ENCODE measurements around the gene IGSF23. TPM values are rescaled to one million over a fixed set of nuclear protein-coding genes. Genes with fewer than 3 reads are reported as not detected.
"Not testable (repeated sequence)": the region's sequence is repeated elsewhere in the genome, so short reads cannot be mapped to it uniquely, and the experiment has no call there.

Gene IGSF23
- polyA plus RNA-seq, 4 donors, result 5.8 to 54.3 (median 17.3) TPM

DNA sequence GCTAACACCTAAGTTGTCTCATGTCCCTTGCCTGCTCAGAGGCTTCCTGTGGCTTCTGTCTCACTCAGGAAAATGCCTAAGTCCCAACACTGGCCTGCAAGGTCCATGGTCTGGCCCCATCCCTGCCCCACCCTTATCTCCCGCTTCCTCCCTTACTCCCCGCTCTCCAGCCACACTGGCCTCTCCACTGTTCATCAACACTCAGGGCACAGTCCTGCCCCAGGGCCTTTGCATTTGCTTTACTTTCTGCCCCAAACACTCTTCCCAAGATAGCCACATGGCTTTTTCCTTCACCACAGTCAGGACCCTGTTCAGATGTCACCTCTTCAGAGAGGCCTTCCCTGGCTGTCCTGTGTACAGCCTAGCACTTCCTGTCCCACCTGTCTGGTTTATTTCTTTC lies 32.1 kb upstream of the IGSF23 start:
- DNase-seq, result no peak
- no peak overlapping the region for H3K4me3 ChIP-seq (ENCODE audit: low read depth in 1 of 3, low read length in 3 of 3)
- H3K27me3 ChIP-seq (ENCODE audit: control insufficient read depth in 3 of 3, insufficient read depth in 3 of 3, low read length in 3 of 3), result no peaks in the 10 kb centered on the region
- 93 to 100% (median 96%) methylated on average over 2 of the region's 2 CpGs for WGBS, 3 donors
- no peaks in the 10 kb centered on the region for H3K36me3 ChIP-seq (ENCODE audit: control insufficient read depth in 3 of 3, insufficient read depth in 2 of 3, low read depth in 1 of 3, low read length in 3 of 3)
- H3K9me3 ChIP-seq (ENCODE audit: control insufficient read depth in 2 of 2, insufficient read depth in 1 of 2, low read depth in 1 of 2, low read length in 1 of 2), result peaks cover 0 to 7% of the 10 kb centered on the region in 2 donors
- FAIRE-seq, result no peak
- peak overlapping the region in 1 of 3 donors; percentile 52 for H3K27ac ChIP-seq (ENCODE audit: low read depth in 1 of 3, low read length in 2 of 3)
- H3K4me1 ChIP-seq (ENCODE audit: control insufficient read depth in 3 of 3, insufficient read depth in 2 of 3, low read depth in 1 of 3, low read length in 2 of 3), result peaks cover 0 to 16% (median 7%) of the 10 kb centered on the region in 3 donors

DNA sequence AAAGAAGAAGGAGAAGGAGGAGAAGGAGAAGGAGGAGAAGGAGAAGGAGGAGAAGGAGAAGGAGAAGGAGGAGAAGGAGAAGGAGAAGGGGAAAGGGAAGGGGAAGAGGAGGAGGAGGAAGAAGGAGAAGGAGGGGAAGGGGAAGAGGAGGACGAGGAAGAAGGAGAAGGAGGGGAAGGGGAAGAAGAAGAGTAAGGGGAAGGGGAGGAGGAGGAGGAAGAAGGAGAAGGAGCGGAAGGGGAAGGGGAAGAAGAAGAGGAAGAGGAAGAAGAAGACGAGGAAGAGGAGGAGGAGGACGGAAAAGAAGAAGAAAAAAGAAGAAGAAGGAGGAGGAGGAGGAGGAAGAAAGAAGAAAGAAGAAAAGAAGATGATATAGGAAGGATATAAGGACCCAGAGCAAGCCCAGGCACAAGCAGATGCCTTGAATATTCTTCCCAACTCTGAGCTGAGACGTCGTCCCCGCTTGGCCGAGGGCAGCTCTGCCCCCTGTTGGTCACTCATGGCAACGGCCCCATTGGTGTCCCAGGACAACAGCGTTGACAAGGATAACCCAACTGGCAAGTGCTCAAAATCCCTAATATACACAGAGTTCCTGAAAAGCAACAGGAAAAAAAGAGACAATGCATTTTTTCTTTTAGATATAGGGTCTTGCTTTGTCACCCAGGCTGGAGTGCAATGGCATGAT lies 30.6 kb upstream of the IGSF23 start:
- Histone ChIP-seq H3K4me3 (ENCODE audit: low read depth in 1 of 3, low read length in 3 of 3) (no peak overlapping the region), H3K4me1 (ENCODE audit: control insufficient read depth in 3 of 3, insufficient read depth in 2 of 3, low read depth in 1 of 3, low read length in 2 of 3) (peaks cover 0 to 16% (median 9%) of the 10 kb centered on the region in 3 donors), H3K27ac (ENCODE audit: low read depth in 1 of 3, low read length in 2 of 3) (no peak overlapping the region), H3K9me3 (ENCODE audit: control insufficient read depth in 2 of 2, insufficient read depth in 1 of 2, low read depth in 1 of 2, low read length in 1 of 2) (peaks cover 0 to 9% of the 10 kb centered on the region in 2 donors), H3K36me3 (ENCODE audit: control insufficient read depth in 3 of 3, insufficient read depth in 2 of 3, low read depth in 1 of 3, low read length in 3 of 3) (no peaks in the 10 kb centered on the region), H3K27me3 (ENCODE audit: control insufficient read depth in 3 of 3, insufficient read depth in 3 of 3, low read length in 3 of 3) (no peaks in the 10 kb centered on the region)
- no peak for FAIRE-seq
- 29 to 40% (median 33%) methylated on average over 10 of the region's 10 CpGs for WGBS, 3 donors
- peak; percentile 39 to 59 for DNase-seq

DNA sequence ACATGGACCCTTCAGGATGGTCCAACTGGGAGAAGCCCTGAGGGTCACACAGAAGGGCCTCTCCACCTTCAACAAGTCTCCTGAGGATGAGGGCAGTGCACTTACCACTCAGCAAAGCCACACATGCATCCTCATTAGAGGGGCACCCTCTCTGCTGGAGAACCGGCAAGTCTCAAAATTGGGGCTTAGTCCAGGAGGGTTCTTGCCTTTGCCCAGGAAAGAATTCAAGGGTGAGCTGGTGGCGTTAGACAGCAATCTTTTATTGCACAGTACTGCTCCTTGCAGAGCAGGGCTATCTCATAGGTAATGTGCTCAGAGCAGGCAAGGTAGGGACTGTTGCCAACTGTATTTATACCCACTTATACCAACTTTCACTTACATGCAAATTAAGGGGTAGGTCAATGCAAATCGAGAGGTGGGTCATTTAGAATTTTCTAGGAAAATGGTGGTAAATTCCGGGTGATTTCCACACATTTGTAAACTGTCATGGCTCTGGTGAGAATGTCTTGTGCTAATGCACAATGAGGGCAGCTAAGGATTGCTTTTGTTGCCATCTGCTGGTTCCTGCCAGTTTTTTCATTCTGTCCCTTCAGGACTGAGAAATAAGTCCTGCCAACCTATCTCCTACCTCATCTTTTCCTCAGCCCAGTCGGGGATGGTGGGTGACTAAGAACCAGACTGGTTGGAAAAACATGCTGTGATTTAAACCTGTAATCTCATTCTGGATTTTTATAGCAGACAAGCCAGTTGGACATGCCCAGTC lies 27.8 kb upstream of the IGSF23 start:
- Histone ChIP-seq H3K36me3 (ENCODE audit: control insufficient read depth in 3 of 3, insufficient read depth in 2 of 3, low read depth in 1 of 3, low read length in 3 of 3) (no peaks in the 10 kb centered on the region), H3K4me3 (ENCODE audit: low read depth in 1 of 3, low read length in 3 of 3) (no peak overlapping the region), H3K9me3 (ENCODE audit: control insufficient read depth in 2 of 2, insufficient read depth in 1 of 2, low read depth in 1 of 2, low read length in 1 of 2) (peaks cover 0 to 11% of the 10 kb centered on the region in 2 donors), H3K4me1 (ENCODE audit: control insufficient read depth in 3 of 3, insufficient read depth in 2 of 3, low read depth in 1 of 3, low read length in 2 of 3) (peaks cover 7 to 30% (median 20%) of the 10 kb centered on the region in 3 donors), H3K27ac (ENCODE audit: low read depth in 1 of 3, low read length in 2 of 3) (no peak overlapping the region), H3K27me3 (ENCODE audit: control insufficient read depth in 3 of 3, insufficient read depth in 3 of 3, low read length in 3 of 3) (no peaks in the 10 kb centered on the region)
- 53 to 74% (median 60%) methylated on average over 5 of the region's 5 CpGs for WGBS, 3 donors
- FAIRE-seq (no peak), DNase-seq (peak in 1 of 2 donors; percentile 42)

DNA sequence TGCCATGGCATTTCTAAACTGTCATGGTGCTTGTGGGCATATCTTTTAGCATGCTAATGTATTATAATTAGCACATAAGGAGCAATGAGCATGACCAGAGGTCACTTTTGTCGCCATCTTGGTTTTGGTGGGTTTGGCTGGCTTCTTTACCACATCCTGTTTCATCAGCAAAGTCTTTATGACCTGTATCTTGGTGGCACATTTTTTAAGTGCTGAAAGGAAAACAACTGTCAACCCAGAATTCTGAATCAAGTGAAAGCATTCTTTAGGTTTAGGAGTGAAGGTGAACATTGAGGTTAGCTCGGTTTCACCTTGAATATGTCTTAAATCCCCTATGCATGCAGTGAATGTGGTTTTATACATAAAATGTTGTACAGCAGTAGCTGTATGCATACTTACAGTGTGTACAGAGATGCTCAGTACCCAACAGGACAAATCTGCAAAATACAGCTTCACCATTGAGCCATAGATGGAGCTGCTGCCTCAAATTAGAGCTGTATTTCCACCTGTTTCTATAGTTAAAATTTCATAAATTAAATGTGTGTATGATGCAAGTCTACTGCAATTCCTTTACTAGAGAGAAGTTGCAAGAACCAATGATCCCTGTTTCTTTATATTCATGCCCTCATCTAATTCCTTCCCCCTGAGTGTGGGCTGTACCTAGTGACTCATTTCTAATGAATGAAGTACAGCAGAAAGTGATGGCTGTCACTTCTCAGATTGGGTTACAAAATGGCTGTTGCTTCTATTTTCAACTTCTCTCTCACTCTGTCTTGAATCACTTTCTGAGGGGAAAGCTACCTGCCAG lies 25.2 kb upstream of the IGSF23 start:
- H3K27me3 ChIP-seq (ENCODE audit: control insufficient read depth in 3 of 3, insufficient read depth in 3 of 3, low read length in 3 of 3), result no peaks in the 10 kb centered on the region
- FAIRE-seq (no peak), DNase-seq (peak; percentile 52 to 56)
- no peak overlapping the region for H3K4me3 ChIP-seq (ENCODE audit: low read depth in 1 of 3, low read length in 3 of 3)
- H3K36me3 ChIP-seq (ENCODE audit: control insufficient read depth in 3 of 3, insufficient read depth in 2 of 3, low read depth in 1 of 3, low read length in 3 of 3), result no peaks in the 10 kb centered on the region
- H3K9me3 ChIP-seq (ENCODE audit: control insufficient read depth in 2 of 2, insufficient read depth in 1 of 2, low read depth in 1 of 2, low read length in 1 of 2), result peaks cover 0 to 16% of the 10 kb centered on the region in 2 donors
- peaks cover 7 to 52% (median 18%) of the 10 kb centered on the region in 3 donors for H3K4me1 ChIP-seq (ENCODE audit: control insufficient read depth in 3 of 3, insufficient read depth in 2 of 3, low read depth in 1 of 3, low read length in 2 of 3)
- peak overlapping the region; percentile 47 to 91 (median 84) for H3K27ac ChIP-seq (ENCODE audit: low read depth in 1 of 3, low read length in 2 of 3)
- 69 to 85% (median 79%) methylated on average over 2 of the region's 2 CpGs for WGBS, 3 donors

DNA sequence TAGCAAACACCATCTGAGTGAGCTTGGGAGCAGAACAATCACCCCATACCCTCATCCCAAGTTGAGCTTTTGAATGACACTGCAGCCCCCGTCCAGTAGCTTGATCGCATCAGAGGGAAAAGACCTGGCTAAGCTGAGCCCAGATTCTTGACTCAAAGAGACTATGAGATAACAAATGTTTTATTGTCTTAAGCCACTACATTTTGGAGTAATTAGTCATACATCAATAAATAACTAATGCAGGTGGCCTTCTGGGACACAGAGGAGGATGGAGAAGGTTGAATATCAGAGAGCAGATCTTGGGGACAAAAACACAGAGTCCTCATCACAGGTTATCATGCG lies 24.6 kb upstream of the IGSF23 start:
- Histone ChIP-seq H3K27ac (ENCODE audit: low read depth in 1 of 3, low read length in 2 of 3) (peak overlapping the region; percentile 47 to 91 (median 84)), H3K36me3 (ENCODE audit: control insufficient read depth in 3 of 3, insufficient read depth in 2 of 3, low read depth in 1 of 3, low read length in 3 of 3) (no peaks in the 10 kb centered on the region), H3K4me1 (ENCODE audit: control insufficient read depth in 3 of 3, insufficient read depth in 2 of 3, low read depth in 1 of 3, low read length in 2 of 3) (peaks cover 7 to 56% (median 18%) of the 10 kb centered on the region in 3 donors), H3K4me3 (ENCODE audit: low read depth in 1 of 3, low read length in 3 of 3) (no peak overlapping the region), H3K27me3 (ENCODE audit: control insufficient read depth in 3 of 3, insufficient read depth in 3 of 3, low read length in 3 of 3) (no peaks in the 10 kb centered on the region), H3K9me3 (ENCODE audit: control insufficient read depth in 2 of 2, insufficient read depth in 1 of 2, low read depth in 1 of 2, low read length in 1 of 2) (peaks cover 0 to 16% of the 10 kb centered on the region in 2 donors)
- WGBS, 3 donors, result 14 to 60% (median 37%) methylated on average over 3 of the region's 3 CpGs
- DNase-seq, result peak in 1 of 2 donors; percentile 77
- no peak for FAIRE-seq

DNA sequence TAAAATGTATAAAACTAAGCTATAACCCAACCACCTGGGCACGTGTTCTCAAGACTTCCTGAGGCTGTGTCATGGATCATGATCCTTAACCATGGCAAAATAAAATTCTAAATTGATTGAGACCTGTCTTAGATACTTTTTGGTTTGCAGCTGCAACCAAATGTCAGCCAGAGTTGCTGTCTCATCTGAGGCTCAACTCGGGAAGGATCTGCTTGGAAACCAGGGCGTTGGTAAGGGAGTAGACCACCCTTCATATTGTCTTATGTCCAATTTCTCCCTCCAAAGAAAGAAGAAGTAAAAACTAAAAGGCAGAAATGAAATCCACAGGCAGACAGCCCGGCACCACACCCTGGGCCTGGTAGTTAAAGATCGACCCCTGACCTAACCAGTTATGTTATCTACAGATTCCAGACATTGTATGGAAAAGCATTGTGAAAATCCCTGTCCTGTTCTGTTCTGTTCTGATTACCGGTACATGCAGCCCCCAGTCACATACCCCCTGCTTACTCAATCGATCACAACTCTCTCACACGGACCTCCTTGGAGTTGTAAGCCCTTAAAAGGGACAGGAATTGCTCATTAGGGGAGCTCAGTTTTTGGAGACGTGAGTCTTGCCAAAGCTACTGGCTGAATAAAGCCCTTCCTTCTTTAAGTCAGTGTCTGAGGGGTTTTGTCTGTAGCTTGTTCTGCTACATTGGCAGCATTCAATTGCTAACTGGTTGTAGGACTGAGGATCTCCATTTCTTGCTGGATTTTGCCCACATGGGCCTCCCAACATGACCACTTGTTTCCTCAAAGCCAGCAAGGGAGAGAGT lies 22.9 kb upstream of the IGSF23 start:
- Histone ChIP-seq H3K27me3 (ENCODE audit: control insufficient read depth in 3 of 3, insufficient read depth in 3 of 3, low read length in 3 of 3) (no peaks in the 10 kb centered on the region), H3K9me3 (ENCODE audit: control insufficient read depth in 2 of 2, insufficient read depth in 1 of 2, low read depth in 1 of 2, low read length in 1 of 2) (peaks cover 0 to 12% of the 10 kb centered on the region in 2 donors), H3K27ac (ENCODE audit: low read depth in 1 of 3, low read length in 2 of 3) (peak overlapping the region in 2 of 3 donors; percentile 60 to 91), H3K4me1 (ENCODE audit: control insufficient read depth in 3 of 3, insufficient read depth in 2 of 3, low read depth in 1 of 3, low read length in 2 of 3) (peaks cover 7 to 58% (median 14%) of the 10 kb centered on the region in 3 donors), H3K36me3 (ENCODE audit: control insufficient read depth in 3 of 3, insufficient read depth in 2 of 3, low read depth in 1 of 3, low read length in 3 of 3) (no peaks in the 10 kb centered on the region), H3K4me3 (ENCODE audit: low read depth in 1 of 3, low read length in 3 of 3) (no peak overlapping the region)
- FAIRE-seq, result no peak
- DNase-seq, result peak; percentile 19 to 40
- 31 to 50% (median 36%) methylated on average over 9 of the region's 9 CpGs for WGBS, 3 donors

DNA sequence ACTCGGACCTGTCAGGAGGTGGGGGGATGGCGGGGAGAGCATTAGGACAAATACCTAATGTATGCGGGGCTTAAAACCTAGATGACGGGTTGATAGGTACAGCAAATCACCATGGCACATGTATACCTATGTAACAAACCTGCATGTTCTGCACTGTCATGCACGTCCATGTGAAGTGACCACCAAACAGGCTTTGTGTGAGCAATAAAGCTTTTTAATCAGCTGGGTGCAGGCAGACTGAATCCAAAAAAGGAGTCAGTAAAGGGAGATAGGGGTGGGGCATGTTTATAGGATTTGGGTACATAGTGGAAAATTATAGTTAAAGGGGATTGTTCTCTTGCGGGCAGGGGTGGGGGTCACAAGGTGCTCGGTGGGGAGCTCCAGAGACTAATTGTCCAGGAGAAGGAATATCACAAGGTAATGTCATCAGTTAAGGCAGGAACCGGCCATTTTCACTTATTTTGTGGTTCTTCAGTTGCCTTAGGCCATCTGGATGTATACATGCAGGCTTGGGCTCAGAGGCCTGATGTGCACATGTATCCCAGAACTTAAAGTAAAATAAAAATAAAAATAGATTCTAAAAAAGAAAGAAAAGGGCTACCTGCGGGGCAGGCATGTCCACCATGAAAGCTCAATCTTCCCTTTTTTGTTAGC lies 21.9 kb upstream of the IGSF23 start:
- DNase-seq; H3K27me3 ChIP-seq (ENCODE audit: control insufficient read depth in 3 of 3, insufficient read depth in 3 of 3, low read length in 3 of 3); H3K4me3 ChIP-seq (ENCODE audit: low read depth in 1 of 3, low read length in 3 of 3); FAIRE-seq; H3K36me3 ChIP-seq (ENCODE audit: control insufficient read depth in 3 of 3, insufficient read depth in 2 of 3, low read depth in 1 of 3, low read length in 3 of 3); H3K9me3 ChIP-seq (ENCODE audit: control insufficient read depth in 2 of 2, insufficient read depth in 1 of 2, low read depth in 1 of 2, low read length in 1 of 2): not testable (repeated sequence)
- WGBS, 3 donors, result 87 to 88% (median 88%) methylated on average over 9 of the region's 9 CpGs
- H3K4me1 ChIP-seq (ENCODE audit: control insufficient read depth in 3 of 3, insufficient read depth in 2 of 3, low read depth in 1 of 3, low read length in 2 of 3), result peaks cover 7 to 67% (median 13%) of the 10 kb centered on the region in 3 donors
- H3K27ac ChIP-seq (ENCODE audit: low read depth in 1 of 3, low read length in 2 of 3), result peak overlapping the region; percentile 22 to 91 (median 80)

Data from small intestine (tissue), 7 donors.